ENCODE results near the gene CENPB. TPM values are rescaled to one million over a fixed set of nuclear protein-coding genes. Genes with fewer than 3 reads are reported as not detected.
"Not testable (repeated sequence)": the region's sequence is repeated elsewhere in the genome, so short reads cannot be mapped to it uniquely, and the experiment has no call there.

CENPB gene
- total RNA-seq (36.8 TPM), polyA plus RNA-seq (36.2 TPM)
- long read RNA-seq, donor 1, partial matches to known transcripts = 0 of 4 reads
- long read RNA-seq, donor 1, other reads (novel, unspliced or antisense) = 0 of 4 reads
- long read RNA-seq, donor 2, transcript CENPB-201 (1 exons, 2,840 nt) = major isoform, 42 of 42 reads
- long read RNA-seq, donor 2, partial matches to known transcripts = 0 of 42 reads
- long read RNA-seq, donor 2, other reads (novel, unspliced or antisense) = 0 of 42 reads
- long read RNA-seq, donor 3, transcript CENPB-201 (1 exons, 2,840 nt) = major isoform, 38 of 38 reads
- long read RNA-seq, donor 3, partial matches to known transcripts = 0 of 38 reads
- long read RNA-seq, donor 3, other reads (novel, unspliced or antisense) = 0 of 38 reads
- long read RNA-seq, donor 4, transcript CENPB-201 (1 exons, 2,840 nt) = major isoform, 14 of 14 reads
- long read RNA-seq, donor 4, partial matches to known transcripts = 0 of 14 reads
- long read RNA-seq, donor 4, other reads (novel, unspliced or antisense) = 0 of 14 reads
- long read RNA-seq, donor 5, transcript CENPB-201 (1 exons, 2,840 nt) = major isoform, 39 of 39 reads
- long read RNA-seq, donor 5, partial matches to known transcripts = 0 of 39 reads
- long read RNA-seq, donor 5, other reads (novel, unspliced or antisense) = 0 of 39 reads
- long read RNA-seq, donor 6, transcript CENPB-201 (1 exons, 2,840 nt) = major isoform, 21 of 21 reads
- long read RNA-seq, donor 6, partial matches to known transcripts = 0 of 21 reads
- long read RNA-seq, donor 6, other reads (novel, unspliced or antisense) = 0 of 21 reads
- long read RNA-seq, donor 7, transcript CENPB-201 (1 exons, 2,840 nt) = major isoform, 17 of 17 reads
- long read RNA-seq, donor 7, partial matches to known transcripts = 0 of 17 reads
- long read RNA-seq, donor 7, other reads (novel, unspliced or antisense) = 0 of 17 reads
- long read RNA-seq, donor 8, transcript CENPB-201 (1 exons, 2,840 nt) = major isoform, 20 of 20 reads
- long read RNA-seq, donor 8, partial matches to known transcripts = 0 of 20 reads
- long read RNA-seq, donor 8, other reads (novel, unspliced or antisense) = 0 of 20 reads
- long read RNA-seq, donor 9, transcript CENPB-201 (1 exons, 2,840 nt) = major isoform, 17 of 17 reads
- long read RNA-seq, donor 9, partial matches to known transcripts = 0 of 17 reads
- long read RNA-seq, donor 9, other reads (novel, unspliced or antisense) = 0 of 17 reads
- long read RNA-seq, donor 10, transcript CENPB-201 (1 exons, 2,840 nt) = major isoform, 26 of 26 reads
- long read RNA-seq, donor 10, partial matches to known transcripts = 0 of 26 reads
- long read RNA-seq, donor 10, other reads (novel, unspliced or antisense) = 0 of 26 reads

GRCh38 chr20:3786665-3787323, at the start of gene CENPB:
CENPB (minus strand) TSS chr20:3786740; CDS start chr20:3786483, 257 bp downstream.
- DNase-seq (ENCODE audit: low read depth in 6 of 9, low spot score in 9 of 9) = peak in 8 of 9 donors; percentile 33 to 92 (median 77)
- Histone ChIP-seq H3K4me1 (ENCODE audit: control insufficient read depth in 2 of 2, insufficient read depth in 2 of 2, low read length in 2 of 2) (peaks cover 7 to 8% of the 10 kb centered on the region in 2 donors), H3K27me3 (ENCODE audit: control insufficient read depth in 2 of 2, insufficient read depth in 1 of 2, low read length in 1 of 2) (no peaks in the 10 kb centered on the region), H3K4me3 (ENCODE audit: low read length in 2 of 2) (peak within 1 kb of the TSS; percentile 63 to 82), H3K27ac (ENCODE audit: low read depth in 1 of 2, low read length in 1 of 2) (peak within 1 kb of the TSS in 1 of 2 donors; percentile 70), H3K9me3 (ENCODE audit: control insufficient read depth in 2 of 2, insufficient read depth in 1 of 2, low read length in 1 of 2) (no peaks in the 10 kb centered on the region), H3K36me3 (ENCODE audit: control insufficient read depth in 2 of 2, insufficient read depth in 2 of 2, low read length in 1 of 2) (peaks cover 0 to 6% of the 10 kb centered on the region in 2 donors)
- 3% methylated on average over 70 of the region's 70 CpGs for WGBS

- no peaks in the 10 kb centered on the region for H3K27me3 ChIP-seq (ENCODE audit: control insufficient read depth in 2 of 2, insufficient read depth in 1 of 2, low read length in 1 of 2)
- no peak overlapping the region for H3K27ac ChIP-seq (ENCODE audit: low read depth in 1 of 2, low read length in 1 of 2)
- H3K4me1 ChIP-seq (ENCODE audit: control insufficient read depth in 2 of 2, insufficient read depth in 2 of 2, low read length in 2 of 2) = peaks cover 7 to 14% of the 10 kb centered on the region in 2 donors
- no peak overlapping the region for H3K4me3 ChIP-seq (ENCODE audit: low read length in 2 of 2)
- H3K9me3 ChIP-seq (ENCODE audit: control insufficient read depth in 2 of 2, insufficient read depth in 1 of 2, low read length in 1 of 2) = no peaks in the 10 kb centered on the region
- H3K36me3 ChIP-seq (ENCODE audit: control insufficient read depth in 2 of 2, insufficient read depth in 2 of 2, low read length in 1 of 2) = no peaks in the 10 kb centered on the region
- DNase-seq (ENCODE audit: low read depth in 6 of 9, low spot score in 9 of 9) = no peak
- 98% methylated on average over 4 of the region's 4 CpGs for WGBS
Observed at GRCh38 chr20:3836132-3836531, 49.6 kb upstream of the CENPB start.

- H3K27me3 ChIP-seq (ENCODE audit: control insufficient read depth in 2 of 2, insufficient read depth in 1 of 2, low read length in 1 of 2); DNase-seq (ENCODE audit: low read depth in 6 of 9, low spot score in 9 of 9); H3K4me3 ChIP-seq (ENCODE audit: low read length in 2 of 2); H3K9me3 ChIP-seq (ENCODE audit: control insufficient read depth in 2 of 2, insufficient read depth in 1 of 2, low read length in 1 of 2); H3K27ac ChIP-seq (ENCODE audit: low read depth in 1 of 2, low read length in 1 of 2); H3K4me1 ChIP-seq (ENCODE audit: control insufficient read depth in 2 of 2, insufficient read depth in 2 of 2, low read length in 2 of 2): not testable (repeated sequence)
- 98% methylated on average over 5 of the region's 5 CpGs for WGBS
- peaks cover 13 to 18% of the 10 kb centered on the region in 2 donors for H3K36me3 ChIP-seq (ENCODE audit: control insufficient read depth in 2 of 2, insufficient read depth in 2 of 2, low read length in 1 of 2)
Observed at GRCh38 chr20:3829891-3830290, 43.4 kb upstream of the CENPB start.

GRCh38 chr20:3828798-3829197, 42.3 kb upstream of the CENPB start:
- Histone ChIP-seq H3K36me3 (ENCODE audit: control insufficient read depth in 2 of 2, insufficient read depth in 2 of 2, low read length in 1 of 2) (peaks cover 19 to 29% of the 10 kb centered on the region in 2 donors), H3K27me3 (ENCODE audit: control insufficient read depth in 2 of 2, insufficient read depth in 1 of 2, low read length in 1 of 2) (no peaks in the 10 kb centered on the region), H3K4me1 (ENCODE audit: control insufficient read depth in 2 of 2, insufficient read depth in 2 of 2, low read length in 2 of 2) (no peaks in the 10 kb centered on the region), H3K9me3 (ENCODE audit: control insufficient read depth in 2 of 2, insufficient read depth in 1 of 2, low read length in 1 of 2) (no peaks in the 10 kb centered on the region), H3K4me3 (ENCODE audit: low read length in 2 of 2) (no peak overlapping the region), H3K27ac (ENCODE audit: low read depth in 1 of 2, low read length in 1 of 2) (no peak overlapping the region)
- 97% methylated on average over 3 of the region's 3 CpGs for WGBS
- DNase-seq (ENCODE audit: low read depth in 6 of 9, low spot score in 9 of 9) = no peak

GRCh38 chr20:3826420-3826819, 39.9 kb upstream of the CENPB start:
- H3K36me3 ChIP-seq (ENCODE audit: control insufficient read depth in 2 of 2, insufficient read depth in 2 of 2, low read length in 1 of 2) = peaks cover 30 to 39% of the 10 kb centered on the region in 2 donors
- peaks cover 1 to 2% of the 10 kb centered on the region in 2 donors for H3K4me1 ChIP-seq (ENCODE audit: control insufficient read depth in 2 of 2, insufficient read depth in 2 of 2, low read length in 2 of 2)
- 92% methylated on average over 4 of the region's 4 CpGs for WGBS

GRCh38 chr20:3825526-3825925, 39.0 kb upstream of the CENPB start:
- no peak for DNase-seq (ENCODE audit: low read depth in 6 of 9, low spot score in 9 of 9)
- peaks cover 0 to 4% of the 10 kb centered on the region in 2 donors for H3K9me3 ChIP-seq (ENCODE audit: control insufficient read depth in 2 of 2, insufficient read depth in 1 of 2, low read length in 1 of 2)
- H3K36me3 ChIP-seq (ENCODE audit: control insufficient read depth in 2 of 2, insufficient read depth in 2 of 2, low read length in 1 of 2) = peaks cover 30 to 39% of the 10 kb centered on the region in 2 donors
- H3K27ac ChIP-seq (ENCODE audit: low read depth in 1 of 2, low read length in 1 of 2) = no peak overlapping the region
- no peaks in the 10 kb centered on the region for H3K27me3 ChIP-seq (ENCODE audit: control insufficient read depth in 2 of 2, insufficient read depth in 1 of 2, low read length in 1 of 2)
- no peak overlapping the region for H3K4me3 ChIP-seq (ENCODE audit: low read length in 2 of 2)
- 96% methylated on average over 7 of the region's 7 CpGs for WGBS
- peaks cover 4 to 6% of the 10 kb centered on the region in 2 donors for H3K4me1 ChIP-seq (ENCODE audit: control insufficient read depth in 2 of 2, insufficient read depth in 2 of 2, low read length in 2 of 2)

More at GRCh38 chr20:3826420-3826819, 39.9 kb upstream of the CENPB start:
- Histone ChIP-seq H3K9me3 (ENCODE audit: control insufficient read depth in 2 of 2, insufficient read depth in 1 of 2, low read length in 1 of 2) (no peaks in the 10 kb centered on the region), H3K27ac (ENCODE audit: low read depth in 1 of 2, low read length in 1 of 2) (no peak overlapping the region), H3K27me3 (ENCODE audit: control insufficient read depth in 2 of 2, insufficient read depth in 1 of 2, low read length in 1 of 2) (no peaks in the 10 kb centered on the region), H3K4me3 (ENCODE audit: low read length in 2 of 2) (no peak overlapping the region)
- DNase-seq (ENCODE audit: low read depth in 6 of 9, low spot score in 9 of 9) = no peak

- Histone ChIP-seq H3K4me1 (ENCODE audit: control insufficient read depth in 2 of 2, insufficient read depth in 2 of 2, low read length in 2 of 2) (peaks cover 10 to 17% of the 10 kb centered on the region in 2 donors), H3K36me3 (ENCODE audit: control insufficient read depth in 2 of 2, insufficient read depth in 2 of 2, low read length in 1 of 2) (peaks cover 30 to 39% of the 10 kb centered on the region in 2 donors), H3K27ac (ENCODE audit: low read depth in 1 of 2, low read length in 1 of 2) (no peak overlapping the region), H3K27me3 (ENCODE audit: control insufficient read depth in 2 of 2, insufficient read depth in 1 of 2, low read length in 1 of 2) (no peaks in the 10 kb centered on the region), H3K4me3 (ENCODE audit: low read length in 2 of 2) (no peak overlapping the region), H3K9me3 (ENCODE audit: control insufficient read depth in 2 of 2, insufficient read depth in 1 of 2, low read length in 1 of 2) (peaks cover 0 to 4% of the 10 kb centered on the region in 2 donors)
- 99% methylated on average over 20 of the region's 20 CpGs for WGBS
- no peak for DNase-seq (ENCODE audit: low read depth in 6 of 9, low spot score in 9 of 9)
Observed at GRCh38 chr20:3823881-3824280, 37.3 kb upstream of the CENPB start.

GRCh38 chr20:3821996-3822395, 35.5 kb upstream of the CENPB start:
- no peak overlapping the region for H3K27ac ChIP-seq (ENCODE audit: low read depth in 1 of 2, low read length in 1 of 2)
- H3K4me1 ChIP-seq (ENCODE audit: control insufficient read depth in 2 of 2, insufficient read depth in 2 of 2, low read length in 2 of 2) = peaks cover 10 to 27% of the 10 kb centered on the region in 2 donors
- WGBS = 98% methylated on average over 14 of the region's 14 CpGs
- no peak overlapping the region for H3K4me3 ChIP-seq (ENCODE audit: low read length in 2 of 2)
- peaks cover 0 to 8% of the 10 kb centered on the region in 2 donors for H3K9me3 ChIP-seq (ENCODE audit: control insufficient read depth in 2 of 2, insufficient read depth in 1 of 2, low read length in 1 of 2)
- no peak for DNase-seq (ENCODE audit: low read depth in 6 of 9, low spot score in 9 of 9)
- peaks cover 24 to 39% of the 10 kb centered on the region in 2 donors for H3K36me3 ChIP-seq (ENCODE audit: control insufficient read depth in 2 of 2, insufficient read depth in 2 of 2, low read length in 1 of 2)
- no peaks in the 10 kb centered on the region for H3K27me3 ChIP-seq (ENCODE audit: control insufficient read depth in 2 of 2, insufficient read depth in 1 of 2, low read length in 1 of 2)
